Measurements from ENCODE around the gene KRTAP10-1. TPM values are rescaled to one million over a fixed set of nuclear protein-coding genes. Genes with fewer than 3 reads are reported as not detected.

KRTAP10-1 gene
- total and polyA plus RNA-seq, 4 donors = not detected

GRCh38 chr21:44502171-44502958, 37.6 kb downstream of the KRTAP10-1 start:
- DNase-seq (ENCODE audit: low spot score) = no peak
- Histone ChIP-seq H3K27ac (ENCODE audit: low read depth in 1 of 2, low read length in 2 of 2) (no peak overlapping the region), H3K27me3 (ENCODE audit: control insufficient read depth in 4 of 4, insufficient read depth in 4 of 4, low read length in 3 of 4) (no peaks in the 10 kb centered on the region), H3K4me3 (ENCODE audit: low read depth in 1 of 3, low read length in 3 of 3) (no peak overlapping the region), H3K36me3 (ENCODE audit: control insufficient read depth in 4 of 4, insufficient read depth in 3 of 4, low read depth in 1 of 4, low read length in 3 of 4) (no peaks in the 10 kb centered on the region), H3K4me1 (ENCODE audit: control insufficient read depth in 4 of 4, insufficient read depth in 4 of 4, low read length in 3 of 4) (no peaks in the 10 kb centered on the region), H3K9me3 (ENCODE audit: control insufficient read depth in 4 of 4, low read length in 3 of 4) (no peaks in the 10 kb centered on the region), H3K9ac (ENCODE audit: low read depth in 1 of 2, low read length in 2 of 2) (no peak overlapping the region)
- TF ChIP-seq HNF4G (IDR thresholded peaks at IDR 0.05) = no peak
- 90% methylated on average over 27 of the region's 27 CpGs for WGBS

- Histone ChIP-seq H3K27ac (ENCODE audit: low read depth in 1 of 2, low read length in 2 of 2) (no peak overlapping the region), H3K4me1 (ENCODE audit: control insufficient read depth in 4 of 4, insufficient read depth in 4 of 4, low read length in 3 of 4) (no peaks in the 10 kb centered on the region), H3K36me3 (ENCODE audit: control insufficient read depth in 4 of 4, insufficient read depth in 3 of 4, low read depth in 1 of 4, low read length in 3 of 4) (no peaks in the 10 kb centered on the region), H3K9ac (ENCODE audit: low read depth in 1 of 2, low read length in 2 of 2) (no peak overlapping the region), H3K9me3 (ENCODE audit: control insufficient read depth in 4 of 4, low read length in 3 of 4) (no peaks in the 10 kb centered on the region), H3K27me3 (ENCODE audit: control insufficient read depth in 4 of 4, insufficient read depth in 4 of 4, low read length in 3 of 4) (no peaks in the 10 kb centered on the region), H3K4me3 (ENCODE audit: low read depth in 1 of 3, low read length in 3 of 3) (no peak overlapping the region)
- WGBS = 89% methylated on average over 19 of the region's 19 CpGs
- no peak for DNase-seq (ENCODE audit: low spot score)
- TF ChIP-seq RXRA (IDR thresholded peaks at IDR 0.05) (no peak), EGR1 (IDR thresholded peaks at IDR 0.05; ENCODE audit: low read depth in 2 of 2) (no peak), TAF1 (conservative IDR thresholded peaks at IDR 0.05) (no peak), ATF3 (IDR thresholded peaks at IDR 0.05) (no peak), FOXA2 (IDR thresholded peaks at IDR 0.05) (no peak), RAD21 (IDR thresholded peaks at IDR 0.05) (no peak), FOXA1 (IDR thresholded peaks at IDR 0.05) (no peak), HNF4A (conservative IDR thresholded peaks at IDR 0.05) (no peak), MAX (IDR thresholded peaks at IDR 0.05) (no peak), YY1 (IDR thresholded peaks at IDR 0.05) (no peak), HNF4G (IDR thresholded peaks at IDR 0.05) (no peak), JUND (IDR thresholded peaks at IDR 0.05) (no peak), REST (IDR thresholded peaks at IDR 0.05) (no peak), NR2F2 (IDR thresholded peaks at IDR 0.05) (no peak), SP1 (IDR thresholded peaks at IDR 0.05) (no peak), CTCF (IDR thresholded peaks at IDR 0.05; ENCODE audit: low read depth, low read length, missing input control) (no peak), GABPA (IDR thresholded peaks at IDR 0.05 in 1 of 2, conservative IDR thresholded peaks at IDR 0.05 in 1 of 2) (no peak), ZBTB33 (IDR thresholded peaks at IDR 0.05) (no peak)
Measured at GRCh38 chr21:44500111-44500510, 39.9 kb downstream of the KRTAP10-1 start.

Measured in liver (tissue), 9 donors.